Naive thymus-derived CD4-positive, alpha-beta T cell (primary cell): Measurements from ENCODE around the gene PPP4R1. TPM values are rescaled to one million over a fixed set of nuclear protein-coding genes. Genes with fewer than 3 reads are reported as not detected.

Experiments
- ATAC-seq: fragments of 150-1000 bp; cut with Tn5 transposase; 2 replicates; pipeline ENCODE4 v1.10.0; 2021; ENCODE audit warnings: mild to moderate bottlenecking, moderate library complexity
- CTCF ChIA-PET: fragments of 350-600 bp; sonication (Branson Sonifier 250); formaldehyde crosslinking; loops from one replicate; lab custom pipeline; 2021; ENCODE audit warnings: antibody characterized with exemption; lab: Charles Lee
- POLR2A ChIA-PET: fragments of 350-600 bp; sonication (Branson Sonifier 250); formaldehyde crosslinking; loops from one replicate; lab custom pipeline; 2021; ENCODE audit warnings: antibody characterized with exemption, inconsistent platforms; lab: Charles Lee
- DNase-seq, 9 donors: peaks; one replicate each; pipeline versions ENCODE4 v3.0.0 to v3.0.0-alpha.2; 2020 to 2022; ENCODE audit warnings: mixed read lengths in 1 of 9
- H3K27ac ChIP-seq: one replicate; pipeline ENCODE4 v1.7.0; 2013; ENCODE audit warnings: mild to moderate bottlenecking, low read depth, low read length, moderate library complexity
- H3K27me3 ChIP-seq, 2 donors: one replicate each; pipeline ENCODE4 v1.7.0; 2013; ENCODE audit warnings: low read length in 2 of 2, mild to moderate bottlenecking in 2 of 2, moderate library complexity in 2 of 2; ENCODE audit not compliant: control insufficient read depth in 2 of 2, insufficient read depth in 2 of 2
- H3K36me3 ChIP-seq, 3 experiments: 1 replicate in 2 of 3; 2 replicates in 1 of 3; pipeline ENCODE4 v1.7.0; 2013; ENCODE audit warnings: low read length in 3 of 3, mild to moderate bottlenecking in 3 of 3, moderate library complexity in 1 of 3; ENCODE audit not compliant: insufficient read depth in 3 of 3, control insufficient read depth in 2 of 3
- H3K4me1 ChIP-seq, 2 donors: one replicate each; pipeline ENCODE4 v1.7.0; 2013; ENCODE audit warnings: low read length in 2 of 2, mild to moderate bottlenecking in 2 of 2, moderate library complexity in 1 of 2; ENCODE audit not compliant: control insufficient read depth in 2 of 2, insufficient read depth in 2 of 2
- H3K4me3 ChIP-seq: 2 replicates; pipeline ENCODE4 v1.7.0; 2013; ENCODE audit warnings: mild to moderate bottlenecking, low read length
- H3K9me3 ChIP-seq, 3 experiments: 1 replicate in 2 of 3; 2 replicates in 1 of 3; pipeline ENCODE4 v1.7.0; 2013; ENCODE audit warnings: low read length in 3 of 3; ENCODE audit not compliant: control insufficient read depth in 2 of 3
- H3K27ac Mint-ChIP-seq, 9 donors: one replicate each; pipeline ENCODE4 v1.8.0; 2020 to 2022; ENCODE audit warnings: mixed read lengths in 9 of 9, mild to moderate bottlenecking in 8 of 9, moderate library complexity in 5 of 9, inconsistent platforms in 2 of 9
- H3K27me3 Mint-ChIP-seq, 5 donors: one replicate each; pipeline ENCODE4 v1.8.0; 2021 to 2022; ENCODE audit warnings: mixed read lengths in 5 of 5, mild to moderate bottlenecking in 1 of 5
- H3K36me3 Mint-ChIP-seq, 5 donors: one replicate each; pipeline ENCODE4 v1.8.0; 2020 to 2022; ENCODE audit warnings: mixed read lengths in 5 of 5, mild to moderate bottlenecking in 3 of 5, inconsistent platforms in 1 of 5
- H3K4me1 Mint-ChIP-seq, 7 donors: one replicate each; pipeline ENCODE4 v1.8.0; 2020 to 2022; ENCODE audit warnings: mixed read lengths in 7 of 7, mild to moderate bottlenecking in 3 of 7, inconsistent platforms in 1 of 7
- H3K4me3 Mint-ChIP-seq, 10 donors: one replicate each; pipeline ENCODE4 v1.8.0; 2020 to 2022; ENCODE audit warnings: mild to moderate bottlenecking in 10 of 10, mixed read lengths in 10 of 10, moderate library complexity in 6 of 10, inconsistent platforms in 2 of 10
- H3K9me3 Mint-ChIP-seq, 11 donors: one replicate each; pipeline ENCODE4 v1.8.0; 2020 to 2022; ENCODE audit warnings: mixed read lengths in 11 of 11, mild to moderate bottlenecking in 4 of 11, inconsistent platforms in 1 of 11, moderate library complexity in 1 of 11
- intact Hi-C, 2 donors: fragments of 100-400 bp; cut with micrococcal nuclease; formaldehyde crosslinking; loops; one replicate each; pipeline ENCODE4 v1.15.1; 2023
- polyA plus RNA-seq, 2 donors: library from polyadenylated mRNA; unstranded; fragments of 300-500 nt; fragmentation: Illumina TruSeq; gene quantifications; one replicate each; pipeline ENCODE4 v1.2.3, GENCODE V29; 2021
- total RNA-seq, 6 experiments: library from RNA in 5 of 6; stranded (reverse) in 5 of 6; gene quantifications; 1 replicate in 5 of 6; 2 replicates in 1 of 6; pipeline ENCODE4 v1.2.3 and lab custom pipeline; 2021 to 2026

Gene PPP4R1
- total and polyA plus RNA-seq, 7 experiments from 2014 or later: 5.5 to 54.6 (median 36.7) TPM

- Histone ChIP-seq H3K4me1 (no peaks in the 10 kb centered on the region), H3K36me3 (peaks cover 0 to 33% (median 0%) of the 10 kb centered on the region in 3 experiments), H3K4me3 (no peak overlapping the region), H3K9me3 (no peaks in the 10 kb centered on the region), H3K27me3 (no peaks in the 10 kb centered on the region), H3K27ac (no peak overlapping the region)
- ATAC-seq: no peak
- no peak overlapping the region for H3K27ac Mint-ChIP-seq
- ChIA-PET CTCF (no interaction called here), POLR2A (no interaction called here)
- peaks cover 2 to 33% (median 15%) of the 10 kb centered on the region in 5 donors for H3K36me3 Mint-ChIP-seq
- H3K27me3 Mint-ChIP-seq: no peaks in the 10 kb centered on the region
- H3K4me3 Mint-ChIP-seq: no peak overlapping the region
- no peak for DNase-seq
- intact Hi-C loops: no loop called here
- peaks cover 0 to 1% (median 0%) of the 10 kb centered on the region in 11 donors for H3K9me3 Mint-ChIP-seq
- H3K4me1 Mint-ChIP-seq: peaks cover 0 to 5% (median 0%) of the 10 kb centered on the region in 7 donors
These were observed 74.4 kb downstream of the PPP4R1 start for GRCh38 chr18:9539938-9540337.

GRCh38 chr18:9539283-9539682 lies 75.1 kb downstream of the PPP4R1 start:
- H3K4me3 Mint-ChIP-seq: no peak overlapping the region
- DNase-seq: no peak
- Histone ChIP-seq H3K36me3 (peaks cover 0 to 40% (median 1%) of the 10 kb centered on the region in 3 experiments), H3K27me3 (no peaks in the 10 kb centered on the region), H3K27ac (no peak overlapping the region), H3K9me3 (no peaks in the 10 kb centered on the region), H3K4me3 (no peak overlapping the region), H3K4me1 (no peaks in the 10 kb centered on the region)
- POLR2A ChIA-PET: no interaction called here
- H3K36me3 Mint-ChIP-seq: peaks cover 2 to 36% (median 15%) of the 10 kb centered on the region in 5 donors
- peaks cover 0 to 1% (median 0%) of the 10 kb centered on the region in 11 donors for H3K9me3 Mint-ChIP-seq
- intact Hi-C loops: no loop called here
- ATAC-seq: no peak
- H3K27me3 Mint-ChIP-seq: no peaks in the 10 kb centered on the region
- H3K27ac Mint-ChIP-seq: peak overlapping the region in 1 of 9 donors; percentile 49
- CTCF ChIA-PET: no interaction called here
- peaks cover 0 to 5% (median 0%) of the 10 kb centered on the region in 7 donors for H3K4me1 Mint-ChIP-seq

DNA sequence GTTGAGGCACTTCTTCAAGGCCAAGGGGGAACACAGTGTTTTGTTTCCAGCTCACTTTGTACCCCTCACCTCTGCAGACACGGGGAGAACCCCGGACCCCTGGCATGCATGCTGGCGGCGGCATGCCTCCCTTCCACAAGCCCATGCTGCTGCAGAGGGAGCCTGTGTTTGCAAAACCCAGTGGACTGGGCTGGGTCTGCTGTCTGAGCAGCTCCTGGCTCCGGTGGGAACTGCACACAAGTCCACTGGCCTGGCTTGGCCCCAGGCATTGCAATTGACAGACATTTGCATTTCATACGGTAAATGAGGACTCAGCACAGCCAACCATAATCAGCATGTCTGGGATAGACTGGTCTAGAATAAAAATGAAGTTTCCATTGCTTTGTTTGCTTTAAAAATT lies 76.7 kb downstream of the PPP4R1 start:
- no peak for ATAC-seq
- intact Hi-C loops: no loop called here
- no peaks in the 10 kb centered on the region for H3K27me3 ChIP-seq
- Mint-ChIP-seq H3K36me3 (peaks cover 4 to 51% (median 21%) of the 10 kb centered on the region in 5 donors), H3K4me1 (no peaks in the 10 kb centered on the region), H3K4me3 (no peak overlapping the region), H3K27me3 (no peaks in the 10 kb centered on the region), H3K9me3 (peaks cover 0 to 1% (median 0%) of the 10 kb centered on the region in 11 donors), H3K27ac (no peak overlapping the region)
- ChIA-PET CTCF (interaction anchor here (0.6 to 1.1 kb wide), 2 partner anchors 950 to 985 kb away, joined by 3 to 4 read pairs; no protein-coding TSS in a partner anchor), POLR2A (no interaction called here)
- no peaks in the 10 kb centered on the region for H3K4me1 ChIP-seq
- H3K27ac ChIP-seq: no peak overlapping the region
- H3K4me3 ChIP-seq: no peak overlapping the region
- no peak for DNase-seq
- peaks cover 7 to 56% (median 10%) of the 10 kb centered on the region in 3 experiments for H3K36me3 ChIP-seq
- H3K9me3 ChIP-seq: no peaks in the 10 kb centered on the region

- Mint-ChIP-seq H3K27me3 (no peaks in the 10 kb centered on the region), H3K4me1 (no peaks in the 10 kb centered on the region), H3K27ac (no peak overlapping the region), H3K4me3 (no peak overlapping the region), H3K36me3 (peaks cover 4 to 56% (median 21%) of the 10 kb centered on the region in 5 donors), H3K9me3 (peaks cover 0 to 1% (median 0%) of the 10 kb centered on the region in 11 donors)
- DNase-seq: no peak
- POLR2A ChIA-PET: no interaction called here
- no peak overlapping the region for H3K27ac ChIP-seq
- H3K9me3 ChIP-seq: no peaks in the 10 kb centered on the region
- CTCF ChIA-PET: no interaction called here
- intact Hi-C loops: no loop called here
- H3K4me1 ChIP-seq: no peaks in the 10 kb centered on the region
- no peaks in the 10 kb centered on the region for H3K27me3 ChIP-seq
- no peak for ATAC-seq
- H3K36me3 ChIP-seq: peaks cover 7 to 64% (median 10%) of the 10 kb centered on the region in 3 experiments
- no peak overlapping the region for H3K4me3 ChIP-seq
These were observed 77.8 kb downstream of the PPP4R1 start for GRCh38 chr18:9536354-9537152.

- ATAC-seq (no peak), DNase-seq (no peak)
- H3K36me3 ChIP-seq: peaks cover 7 to 73% (median 10%) of the 10 kb centered on the region in 3 experiments
- intact Hi-C loops: no loop called here
- peaks cover 8 to 64% (median 22%) of the 10 kb centered on the region in 5 donors for H3K36me3 Mint-ChIP-seq
- H3K9me3 Mint-ChIP-seq: peaks cover 0 to under 1% (median 0%) of the 10 kb centered on the region in 11 donors
- H3K27me3 Mint-ChIP-seq: no peaks in the 10 kb centered on the region
- no peak overlapping the region for H3K27ac Mint-ChIP-seq
- H3K4me1 ChIP-seq: no peaks in the 10 kb centered on the region
- ChIA-PET POLR2A (no interaction called here), CTCF (no interaction called here)
- H3K4me3 ChIP-seq: no peak overlapping the region
- no peaks in the 10 kb centered on the region for H3K9me3 ChIP-seq
- H3K4me1 Mint-ChIP-seq: peaks cover 0 to 2% (median 0%) of the 10 kb centered on the region in 7 donors
- no peak overlapping the region for H3K27ac ChIP-seq
- no peaks in the 10 kb centered on the region for H3K27me3 ChIP-seq
- H3K4me3 Mint-ChIP-seq: no peak overlapping the region
These were observed 78.8 kb downstream of the PPP4R1 start for GRCh38 chr18:9535430-9535991.

GRCh38 chr18:9534844-9535243 lies 79.5 kb downstream of the PPP4R1 start:
- Histone ChIP-seq H3K27me3 (no peaks in the 10 kb centered on the region), H3K27ac (no peak overlapping the region), H3K4me1 (no peaks in the 10 kb centered on the region), H3K9me3 (no peaks in the 10 kb centered on the region), H3K4me3 (no peak overlapping the region), H3K36me3 (peaks cover 7 to 80% (median 10%) of the 10 kb centered on the region in 3 experiments)
- Mint-ChIP-seq H3K9me3 (no peaks in the 10 kb centered on the region), H3K27me3 (no peaks in the 10 kb centered on the region), H3K4me1 (peaks cover 0 to 8% (median 0%) of the 10 kb centered on the region in 7 donors), H3K4me3 (no peak overlapping the region), H3K36me3 (peaks cover 14 to 61% (median 24%) of the 10 kb centered on the region in 5 donors), H3K27ac (no peak overlapping the region)
- ChIA-PET POLR2A (no interaction called here), CTCF (no interaction called here)
- intact Hi-C loops: no loop called here
- no peak for ATAC-seq
- no peak for DNase-seq
